ENCODE data around the gene KLHDC3. TPM values are rescaled to one million over a fixed set of nuclear protein-coding genes. Genes with fewer than 3 reads are reported as not detected.

KLHDC3 gene
- total and polyA plus RNA-seq, 2 donors (not counting 3 experiments of a cell fraction or from before 2014, with no cell fraction given) = 84.8 to 120 TPM

DNA sequence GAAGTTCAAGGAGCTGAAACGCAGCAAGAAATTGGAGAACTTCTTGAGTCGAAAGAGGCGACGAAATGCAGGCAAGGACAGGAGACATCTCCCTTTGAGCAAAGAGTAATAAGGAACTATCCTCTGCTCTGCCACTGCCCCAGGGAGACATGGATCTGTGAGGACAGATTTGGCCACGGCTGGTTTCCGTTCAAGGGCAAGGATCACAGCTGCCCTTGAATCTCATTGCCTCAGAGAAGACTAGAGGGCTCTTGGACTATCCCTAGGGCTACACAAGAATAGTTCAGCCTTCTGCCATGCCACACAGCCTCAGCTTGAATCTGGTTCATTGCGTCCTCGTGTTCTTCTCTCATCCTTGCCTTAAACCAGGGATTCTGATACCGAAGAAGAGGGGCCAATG, 15.1 kb downstream of the KLHDC3 start:
- Histone ChIP-seq H3K4me2 (ENCODE audit: insufficient read depth, low read length) (no peak overlapping the region), H3K36me3 (ENCODE audit: control insufficient read depth in 2 of 2, extremely low read depth in 1 of 2, insufficient read depth in 2 of 2, low read length in 2 of 2) (peaks cover 18 to 35% of the 10 kb centered on the region in 2 experiments), H3K9me1 (replicated peaks; ENCODE audit: control insufficient read depth, extremely low read depth, insufficient read depth, low read length) (no peaks in the 10 kb centered on the region), H4K20me1 (replicated peaks; ENCODE audit: control insufficient read depth, extremely low read depth, insufficient read depth, low read length) (no peaks in the 10 kb centered on the region), H3K27me3 (ENCODE audit: control insufficient read depth in 2 of 2, insufficient read depth in 2 of 2, low read length in 2 of 2) (no peaks in the 10 kb centered on the region), H3K27ac (ENCODE audit: insufficient read depth, low read depth, low read length) (no peak overlapping the region), H2AFZ (ENCODE audit: low read depth, low read length) (no peak overlapping the region), H3K79me2 (ENCODE audit: control insufficient read depth, insufficient read depth, low read length) (peaks cover 9% of the 10 kb centered on the region), H3K9me3 (replicated peaks; ENCODE audit: control insufficient read depth, insufficient read depth, low read length) (no peaks in the 10 kb centered on the region), H3K4me3 (replicated peaks in 1 of 3; ENCODE audit: insufficient read depth in 1 of 3, low read depth in 1 of 3, low read length in 3 of 3) (no peak overlapping the region), H3K9ac (replicated peaks; ENCODE audit: extremely low read depth, insufficient read depth, low read length) (no peak overlapping the region), H3K4me1 (ENCODE audit: control insufficient read depth, extremely low read depth, insufficient read depth, low read length) (no peaks in the 10 kb centered on the region)
- no peak for FAIRE-seq
- no peak for TF ChIP-seq POLR2A (IDR thresholded peaks at IDR 0.05; ENCODE audit: low read depth, low read length)
- no peak for TF ChIP-seq CTCF (IDR thresholded peaks at IDR 0.05; ENCODE audit: extremely low read depth in 1 of 2, insufficient read depth in 1 of 2, low read depth in 1 of 2, low read length in 2 of 2)
- TF ChIP-seq, protein P1, sequence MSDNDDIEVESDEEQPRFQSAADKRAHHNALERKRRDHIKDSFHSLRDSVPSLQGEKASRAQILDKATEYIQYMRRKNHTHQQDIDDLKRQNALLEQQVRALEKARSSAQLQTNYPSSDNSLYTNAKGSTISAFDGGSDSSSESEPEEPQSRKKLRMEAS (IDR thresholded peaks at IDR 0.05; ENCODE audit: insufficient read depth, insufficient read length) = no peak
- TF ChIP-seq EZH2 (IDR thresholded peaks at IDR 0.05; ENCODE audit: borderline replicate concordance, low read depth, low read length, severe bottlenecking) = no peak
- TF ChIP-seq GATA2 (IDR thresholded peaks at IDR 0.05; ENCODE audit: insufficient read depth, insufficient read length, low read depth, low read length) = no peak
- no peak for TF ChIP-seq FOS (IDR thresholded peaks at IDR 0.05; ENCODE audit: borderline replicate concordance, insufficient read depth, low read length)
- TF ChIP-seq POLR2AphosphoS5 (IDR thresholded peaks at IDR 0.05; ENCODE audit: insufficient read depth, low read depth, low read length) = no peak
- TF ChIP-seq JUN (IDR thresholded peaks at IDR 0.05; ENCODE audit: borderline replicate concordance, insufficient read depth, insufficient read length, low read depth) = no peak
- TF ChIP-seq MYC (IDR thresholded peaks at IDR 0.05; ENCODE audit: low read depth, low read length) = no peak
- dilution Hi-C loops (cut with MboI; ENCODE audit: extremely low pct_ligation_motif_present, low sequenced_read_pairs) (no loop called here), intact Hi-C loops (cut with micrococcal nuclease) (no loop called here)
- POLR2A ChIA-PET = no interaction called here
- CTCF ChIA-PET = interaction anchor here (0.8 kb wide), 1 partner anchor 114 kb away, joined by 3 read pairs; no protein-coding TSS in a partner anchor
- no peak for DNase-seq (ENCODE audit: low read depth, low spot score)
- BruUV-seq (replicated peaks) = no TSS peak
